ENCODE results near the gene SIAH3. TPM values are rescaled to one million over a fixed set of nuclear protein-coding genes. Genes with fewer than 3 reads are reported as not detected.

The SIAH3 gene
- total and polyA plus RNA-seq, 4 donors: under 0.01 TPM; not detected in 3

- Histone ChIP-seq H3K4me1 (ENCODE audit: control insufficient read depth in 4 of 4, insufficient read depth in 4 of 4, low read length in 3 of 4) (no peaks in the 10 kb centered on the region), H3K9me3 (ENCODE audit: control insufficient read depth in 4 of 4, low read length in 3 of 4) (no peaks in the 10 kb centered on the region), H3K27ac (ENCODE audit: low read depth in 1 of 2, low read length in 2 of 2) (no peak overlapping the region), H3K4me3 (ENCODE audit: low read depth in 1 of 3, low read length in 3 of 3) (no peak overlapping the region), H3K36me3 (ENCODE audit: control insufficient read depth in 4 of 4, insufficient read depth in 3 of 4, low read depth in 1 of 4, low read length in 3 of 4) (no peaks in the 10 kb centered on the region), H3K27me3 (ENCODE audit: control insufficient read depth in 4 of 4, insufficient read depth in 4 of 4, low read length in 3 of 4) (peaks cover 0 to 3% (median 0%) of the 10 kb centered on the region in 4 donors), H3K9ac (ENCODE audit: low read depth in 1 of 2, low read length in 2 of 2) (no peak overlapping the region)
- DNase-seq (ENCODE audit: low spot score): no peak
- 82% methylated on average over 3 of the region's 3 CpGs for WGBS
- TF ChIP-seq TAF1 (conservative IDR thresholded peaks at IDR 0.05): no peak
- TF ChIP-seq HNF4G (IDR thresholded peaks at IDR 0.05): no peak
- TF ChIP-seq REST (IDR thresholded peaks at IDR 0.05): no peak
- TF ChIP-seq YY1 (IDR thresholded peaks at IDR 0.05): no peak
- no peak for TF ChIP-seq FOXA1 (IDR thresholded peaks at IDR 0.05)
- no peak for TF ChIP-seq GABPA (IDR thresholded peaks at IDR 0.05 in 1 of 2, conservative IDR thresholded peaks at IDR 0.05 in 1 of 2)
- no peak for TF ChIP-seq SP1 (IDR thresholded peaks at IDR 0.05)
- TF ChIP-seq RAD21 (IDR thresholded peaks at IDR 0.05): no peak
Measured at GRCh38 chr13:45744979-45745378, 106.6 kb downstream of the SIAH3 start.

DNA sequence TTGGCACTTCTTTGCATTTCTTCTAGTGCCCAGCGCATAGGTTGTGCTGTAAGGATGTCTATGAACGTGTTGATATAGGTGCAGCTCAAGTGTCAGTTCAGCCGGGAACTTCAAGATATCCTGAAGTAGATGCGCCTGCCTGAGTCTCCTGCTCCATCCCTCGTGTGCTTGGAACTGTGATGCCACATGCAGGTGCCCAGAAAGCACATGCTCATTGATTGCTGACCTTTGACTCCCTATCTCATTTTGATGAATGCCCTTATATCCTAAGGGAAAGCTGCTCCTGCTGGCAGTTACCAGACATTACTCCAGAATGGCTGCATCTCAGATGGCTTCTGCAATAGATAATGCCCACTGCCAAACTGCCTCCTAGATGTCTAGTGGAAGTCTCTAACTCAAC lies 108.6 kb downstream of the SIAH3 start:
- no peaks in the 10 kb centered on the region for H3K9me3 ChIP-seq (ENCODE audit: control insufficient read depth in 4 of 4, low read length in 3 of 4)
- 90% methylated on average over 5 of the region's 5 CpGs for WGBS
- no peak overlapping the region for H3K27ac ChIP-seq (ENCODE audit: low read depth in 1 of 2, low read length in 2 of 2)
- no peaks in the 10 kb centered on the region for H3K36me3 ChIP-seq (ENCODE audit: control insufficient read depth in 4 of 4, insufficient read depth in 3 of 4, low read depth in 1 of 4, low read length in 3 of 4)
- TF ChIP-seq EGR1 (IDR thresholded peaks at IDR 0.05; ENCODE audit: low read depth in 2 of 2): no peak
- TF ChIP-seq HNF4A (conservative IDR thresholded peaks at IDR 0.05): no peak
- TF ChIP-seq JUND (IDR thresholded peaks at IDR 0.05): no peak
- TF ChIP-seq HNF4G (IDR thresholded peaks at IDR 0.05): no peak
- no peak for TF ChIP-seq SP1 (IDR thresholded peaks at IDR 0.05)
- TF ChIP-seq, protein P1, sequence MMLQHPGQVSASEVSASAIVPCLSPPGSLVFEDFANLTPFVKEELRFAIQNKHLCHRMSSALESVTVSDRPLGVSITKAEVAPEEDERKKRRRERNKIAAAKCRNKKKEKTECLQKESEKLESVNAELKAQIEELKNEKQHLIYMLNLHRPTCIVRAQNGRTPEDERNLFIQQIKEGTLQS (IDR thresholded peaks at IDR 0.05): no peak
- TF ChIP-seq RAD21 (IDR thresholded peaks at IDR 0.05): no peak
- no peak for TF ChIP-seq GABPA (IDR thresholded peaks at IDR 0.05 in 1 of 2, conservative IDR thresholded peaks at IDR 0.05 in 1 of 2)
- no peak for TF ChIP-seq FOXA1 (IDR thresholded peaks at IDR 0.05)
- H3K4me3 ChIP-seq (ENCODE audit: low read depth in 1 of 3, low read length in 3 of 3): no peak overlapping the region
- no peak overlapping the region for H3K9ac ChIP-seq (ENCODE audit: low read depth in 1 of 2, low read length in 2 of 2)
- H3K4me1 ChIP-seq (ENCODE audit: control insufficient read depth in 4 of 4, insufficient read depth in 4 of 4, low read length in 3 of 4): no peaks in the 10 kb centered on the region
- no peak for DNase-seq (ENCODE audit: low spot score)
- peaks cover 0 to 3% (median 0%) of the 10 kb centered on the region in 4 donors for H3K27me3 ChIP-seq (ENCODE audit: control insufficient read depth in 4 of 4, insufficient read depth in 4 of 4, low read length in 3 of 4)

GRCh38 chr13:45737571-45738017 lies 114.0 kb downstream of the SIAH3 start:
- TF ChIP-seq HNF4G (IDR thresholded peaks at IDR 0.05): no peak
- no peak for TF ChIP-seq GABPA (IDR thresholded peaks at IDR 0.05 in 1 of 2, conservative IDR thresholded peaks at IDR 0.05 in 1 of 2)
- TF ChIP-seq REST (IDR thresholded peaks at IDR 0.05): no peak
- TF ChIP-seq HNF4A (conservative IDR thresholded peaks at IDR 0.05): no peak
- no peak for TF ChIP-seq TAF1 (conservative IDR thresholded peaks at IDR 0.05)
- no peak for TF ChIP-seq EGR1 (IDR thresholded peaks at IDR 0.05; ENCODE audit: low read depth in 2 of 2)
- TF ChIP-seq RXRA (IDR thresholded peaks at IDR 0.05): no peak
- TF ChIP-seq, protein P1 (IDR thresholded peaks at IDR 0.05): no peak
- Histone ChIP-seq H3K4me1 (ENCODE audit: control insufficient read depth in 4 of 4, insufficient read depth in 4 of 4, low read length in 3 of 4) (no peaks in the 10 kb centered on the region), H3K9ac (ENCODE audit: low read depth in 1 of 2, low read length in 2 of 2) (no peak overlapping the region), H3K9me3 (ENCODE audit: control insufficient read depth in 4 of 4, low read length in 3 of 4) (no peaks in the 10 kb centered on the region), H3K27ac (ENCODE audit: low read depth in 1 of 2, low read length in 2 of 2) (no peak overlapping the region), H3K36me3 (ENCODE audit: control insufficient read depth in 4 of 4, insufficient read depth in 3 of 4, low read depth in 1 of 4, low read length in 3 of 4) (no peaks in the 10 kb centered on the region), H3K27me3 (ENCODE audit: control insufficient read depth in 4 of 4, insufficient read depth in 4 of 4, low read length in 3 of 4) (no peaks in the 10 kb centered on the region), H3K4me3 (ENCODE audit: low read depth in 1 of 3, low read length in 3 of 3) (no peak overlapping the region)
- WGBS: 59% methylated on average over 2 of the region's 2 CpGs
- DNase-seq (ENCODE audit: low spot score): no peak

Measured in liver (tissue), 9 donors.